Inferior parietal cortex (tissue), 1 donor: ENCODE data around the gene BUB1.
"Not testable (repeated sequence)": the region's sequence is repeated elsewhere in the genome, so short reads cannot be mapped to it uniquely, and the experiment has no call there.

Experiments used
- DNase-seq: peaks from one replicate; pipeline ENCODE4 v3.0.0-alpha.2; 2016; ENCODE audit errors: extremely low spot score

The BUB1 gene

GRCh38 chr2:110690083-110690965 is 12.5 kb upstream of the BUB1 start:
- DNase-seq: no peak

- DNase-seq: no peak
These were observed 10.8 kb upstream of the BUB1 start for GRCh38 chr2:110688594-110689091.

- not testable (repeated sequence) for DNase-seq
These were observed 10.1 kb upstream of the BUB1 start for GRCh38 chr2:110687775-110688484.

GRCh38 chr2:110682872-110683271 is 5.0 kb upstream of the BUB1 start:
- DNase-seq: no peak

- no peak for DNase-seq
These were observed 4.4 kb upstream of the BUB1 start for GRCh38 chr2:110682267-110682666.

- DNase-seq: no peak
These were observed 2.8 kb upstream of the BUB1 start for GRCh38 chr2:110680709-110681108.

- DNase-seq: no peak
These were observed 2.0 kb upstream of the BUB1 start for GRCh38 chr2:110679865-110680264.

- DNase-seq: no peak
These were observed 1.5 kb upstream of the BUB1 start for GRCh38 chr2:110679337-110679707.

- DNase-seq: peak; percentile 44
These were observed 834 bp upstream of the BUB1 start for GRCh38 chr2:110678457-110679336.

- DNase-seq: no peak
These were observed 783 bp downstream of the BUB1 start for GRCh38 chr2:110677080-110677479.

GRCh38 chr2:110675679-110676078 is 2.2 kb downstream of the BUB1 start:
- DNase-seq: no peak

- DNase-seq: no peak
These were observed 3.0 kb downstream of the BUB1 start for GRCh38 chr2:110674620-110675555.

GRCh38 chr2:110673201-110673600 is 4.7 kb downstream of the BUB1 start:
- no peak for DNase-seq

- DNase-seq: no peak
These were observed 7.0 kb downstream of the BUB1 start for GRCh38 chr2:110670826-110671225.

GRCh38 chr2:110669079-110669478 is 8.8 kb downstream of the BUB1 start:
- DNase-seq: no peak

- DNase-seq: no peak
These were observed 10.8 kb downstream of the BUB1 start for GRCh38 chr2:110667071-110667470.

- DNase-seq: no peak
These were observed 13.7 kb downstream of the BUB1 start for GRCh38 chr2:110664135-110664534.

GRCh38 chr2:110662560-110662959 is 15.3 kb downstream of the BUB1 start:
- no peak for DNase-seq

- DNase-seq: no peak
These were observed 17.3 kb downstream of the BUB1 start for GRCh38 chr2:110660558-110660957.

GRCh38 chr2:110659248-110659647 is 18.6 kb downstream of the BUB1 start:
- no peak for DNase-seq
